Peyer's patch (tissue), 4 donors: ENCODE measurements around the gene KRT6C.

Source experiments
- CTCF ChIP-seq, 6 experiments: fragments of 450-650 bp in 4 of 6; fragments of 200-600 bp in 2 of 6; sonication (generic) in 1 of 6; IDR thresholded peaks; one replicate each; pipeline ENCODE4 v1.5.1; 2017 to 2019; ENCODE audit warnings: antibody characterized with exemption in 6 of 6, mild to moderate bottlenecking in 3 of 6, moderate library complexity in 1 of 6
- POLR2A ChIP-seq, 2 donors: fragments of 450-650 bp; IDR thresholded peaks; one replicate each; pipeline ENCODE4 v1.5.1; 2017; ENCODE audit warnings: antibody characterized with exemption in 2 of 2, mild to moderate bottlenecking in 2 of 2, moderate library complexity in 2 of 2

GRCh38 chr12:52428121-52428520 lies 45.5 kb downstream of the KRT6C start:
- TF ChIP-seq CTCF (IDR thresholded peaks at IDR 0.05) (no peak), POLR2A (IDR thresholded peaks at IDR 0.05) (no peak)
